HEK293 (cell line): ENCODE measurements around the gene ANKFN1.

Source experiments
- CTCF ChIA-PET: fragments of 350-600 bp; formaldehyde crosslinking; extraction: SDS; loops from one replicate; lab custom pipeline; 2021; ENCODE audit warnings: antibody characterized with exemption; lab: Yijun Ruan, JAX
- POLR2A ChIA-PET: fragments of 300-600 bp; formaldehyde crosslinking; extraction: SDS; loops from one replicate; lab custom pipeline; 2020; ENCODE audit warnings: antibody characterized with exemption, inconsistent platforms; lab: Yijun Ruan, JAX
- H3K27ac ChIP-seq: fragments of 200-500 bp; sonication (Bioruptor generic); 2 replicates; pipeline ENCODE4 v1.5.1; 2014; ENCODE audit warnings: low read depth, low read length, control low read depth, inconsistent platforms; ENCODE audit errors: extremely low read depth
- H3K36me3 ChIP-seq, 2 experiments: fragments of 200-500 bp in 1 of 2; sonication (Bioruptor generic) in 1 of 2; 1 replicate in 1 of 2; 2 replicates in 1 of 2; pipeline ENCODE4 v1.5.1; 2014 to 2017; ENCODE audit warnings: inconsistent platforms in 2 of 2, low read length in 2 of 2; ENCODE audit not compliant: control insufficient read depth in 2 of 2, insufficient read depth in 1 of 2
- H3K4me1 ChIP-seq: fragments of 200-500 bp; sonication (Bioruptor generic); 2 replicates; pipeline ENCODE4 v1.5.1; 2014; ENCODE audit warnings: mild to moderate bottlenecking, low read length, inconsistent platforms; ENCODE audit not compliant: control insufficient read depth, insufficient read depth
- H3K4me3 ChIP-seq: 2 replicates; pipeline ENCODE4 v1.5.1; 2011; ENCODE audit warnings: low read depth, mild to moderate bottlenecking, control low read depth, low read length, moderate library complexity
- H3K9me3 ChIP-seq: fragments of 200-500 bp; sonication (Bioruptor generic); 2 replicates; pipeline ENCODE4 v1.5.1; 2014; ENCODE audit warnings: low read depth, low read length, inconsistent platforms; ENCODE audit not compliant: control insufficient read depth, insufficient read depth
- HIC1 ChIP-seq: fragments of 450-650 bp; formaldehyde crosslinking; IDR thresholded peaks from 2 replicates; pipeline ENCODE4 v1.5.1; 2016; ENCODE audit warnings: missing biosample characterization, missing genetic modification characterization
- KLF7 ChIP-seq: fragments of 450-650 bp; formaldehyde crosslinking; IDR thresholded peaks from 2 replicates; pipeline ENCODE4 v1.5.1; 2016; ENCODE audit warnings: missing biosample characterization, missing genetic modification characterization, borderline replicate concordance
- MZF1 ChIP-seq: fragments of 450-650 bp; formaldehyde crosslinking; IDR thresholded peaks from 2 replicates; pipeline ENCODE4 v1.5.1; 2017; ENCODE audit warnings: missing biosample characterization, missing genetic modification characterization, borderline replicate concordance
- PATZ1 ChIP-seq: fragments of 450-650 bp; formaldehyde crosslinking; IDR thresholded peaks from 2 replicates; pipeline ENCODE4 v1.5.1; 2016; ENCODE audit warnings: missing biosample characterization, missing genetic modification characterization
- PRDM4 ChIP-seq: fragments of 450-650 bp; formaldehyde crosslinking; IDR thresholded peaks from 2 replicates; pipeline ENCODE4 v1.5.1; 2017; ENCODE audit warnings: missing biosample characterization, missing genetic modification characterization
- SCRT2 ChIP-seq: fragments of 450-650 bp; formaldehyde crosslinking; IDR thresholded peaks from 2 replicates; pipeline ENCODE4 v1.5.1; 2016; ENCODE audit warnings: missing biosample characterization, missing genetic modification characterization
- YY1 ChIP-seq: fragments of 450-650 bp; formaldehyde crosslinking; IDR thresholded peaks from 2 replicates; pipeline ENCODE4 v1.5.1; 2018; ENCODE audit warnings: missing biosample characterization, missing genetic modification characterization
- ZBTB44 ChIP-seq: fragments of 450-650 bp; IDR thresholded peaks from 2 replicates; pipeline ENCODE4 v1.5.1; 2018; ENCODE audit warnings: missing biosample characterization, mild to moderate bottlenecking, missing genetic modification characterization
- ZNF175 ChIP-seq: fragments of 450-650 bp; formaldehyde crosslinking; IDR thresholded peaks from 2 replicates; pipeline ENCODE4 v1.5.1; 2016; ENCODE audit warnings: missing biosample characterization, missing genetic modification characterization
- ZNF274 ChIP-seq, 2 experiments: fragments of 200-500 bp in 1 of 2; fragments of 450-650 bp in 1 of 2; sonication (Bioruptor generic) in 1 of 2; formaldehyde crosslinking in 1 of 2; IDR thresholded peaks; 2 replicates each; pipeline versions ENCODE4 v1.5.1 to v1.6.1; 2014 to 2016; ENCODE audit warnings: borderline replicate concordance in 1 of 2, inconsistent platforms in 1 of 2, low read length in 1 of 2, missing biosample characterization in 1 of 2, missing genetic modification characterization in 1 of 2
- ZNF398 ChIP-seq: fragments of 450-650 bp; formaldehyde crosslinking; IDR thresholded peaks from 2 replicates; pipeline ENCODE4 v1.5.1; 2017; ENCODE audit warnings: missing biosample characterization, missing genetic modification characterization
- ZNF433 ChIP-seq: fragments of 450-650 bp; formaldehyde crosslinking; IDR thresholded peaks from 2 replicates; pipeline ENCODE4 v1.5.1; 2016; ENCODE audit warnings: missing biosample characterization, missing genetic modification characterization, low read depth
- ZNF488 ChIP-seq: fragments of 450-650 bp; formaldehyde crosslinking; IDR thresholded peaks from 2 replicates; pipeline ENCODE4 v1.5.1; 2016; ENCODE audit warnings: missing biosample characterization, missing genetic modification characterization
- ZNF521 ChIP-seq: fragments of 450-650 bp; formaldehyde crosslinking; IDR thresholded peaks from 2 replicates; pipeline ENCODE4 v1.5.1; 2017; ENCODE audit warnings: missing biosample characterization, mild to moderate bottlenecking, missing genetic modification characterization
- ZNF561 ChIP-seq: fragments of 450-650 bp; IDR thresholded peaks from 2 replicates; pipeline ENCODE4 v1.5.1; 2018; ENCODE audit warnings: missing biosample characterization, missing genetic modification characterization, borderline replicate concordance

ANKFN1 gene

GRCh38 chr17:56358651-56359050 is 205.4 kb downstream of the ANKFN1 start:
- H3K9me3 ChIP-seq = no peaks in the 10 kb centered on the region
- H3K4me3 ChIP-seq = no peak overlapping the region
- CTCF ChIA-PET = interaction anchor here (0.5 to 0.7 kb wide), 3 partner anchors 311 to 1329 kb away, joined by 3 to 4 read pairs (median 3); no protein-coding TSS in a partner anchor
- POLR2A ChIA-PET = no interaction called here
- TF ChIP-seq ZNF561 (tag by site-specific recombination) = no peak
- TF ChIP-seq PATZ1 (tag by site-specific recombination) = no peak
- TF ChIP-seq ZNF398 (tag by site-specific recombination) = no peak
- TF ChIP-seq ZBTB44 (tag by site-specific recombination) = no peak
- no peak for TF ChIP-seq ZNF274 (IDR thresholded peaks at IDR 0.05; ENCODE audit: low read length)
- TF ChIP-seq ZNF274 (tag by site-specific recombination; IDR thresholded peaks at IDR 0.05; ENCODE audit: borderline replicate concordance) = no peak
- no peak for TF ChIP-seq ZNF175 (tag by site-specific recombination)
- no peak for TF ChIP-seq PRDM4 (tag by site-specific recombination)
- no peak for TF ChIP-seq KLF7
- no peak for TF ChIP-seq ZNF433
- TF ChIP-seq HIC1 (tag by site-specific recombination) = no peak
- no peak for TF ChIP-seq SCRT2 (tag by site-specific recombination)
- no peak for TF ChIP-seq YY1 (tag by site-specific recombination)
- no peak for TF ChIP-seq MZF1 (tag by site-specific recombination)
- no peak for TF ChIP-seq ZNF521 (tag by site-specific recombination)
- TF ChIP-seq ZNF488 (tag by site-specific recombination) = no peak
- no peaks in the 10 kb centered on the region for H3K36me3 ChIP-seq
- no peak overlapping the region for H3K27ac ChIP-seq
- peaks cover 2% of the 10 kb centered on the region; the same call in 1 of the 2 replicates for H3K4me1 ChIP-seq
